C4-2B (cell line): Measurements from ENCODE around the gene PRAMEF12.

Source experiments
- H3K27ac ChIP-seq: fragments of 450-650 bp; 2 replicates; pipeline ENCODE4 v1.5.1; 2017
- ZFX ChIP-seq: fragments of 450-650 bp; IDR thresholded peaks from 2 replicates; pipeline ENCODE4 v1.6.1; 2017
- TF ChIP-seq, protein P1 (sequence below): fragments of 450-650 bp; conservative IDR thresholded peaks from 2 replicates; pipeline ENCODE4 v1.5.1; 2017; ENCODE audit warnings: mild to moderate bottlenecking

The PRAMEF12 gene

DNA sequence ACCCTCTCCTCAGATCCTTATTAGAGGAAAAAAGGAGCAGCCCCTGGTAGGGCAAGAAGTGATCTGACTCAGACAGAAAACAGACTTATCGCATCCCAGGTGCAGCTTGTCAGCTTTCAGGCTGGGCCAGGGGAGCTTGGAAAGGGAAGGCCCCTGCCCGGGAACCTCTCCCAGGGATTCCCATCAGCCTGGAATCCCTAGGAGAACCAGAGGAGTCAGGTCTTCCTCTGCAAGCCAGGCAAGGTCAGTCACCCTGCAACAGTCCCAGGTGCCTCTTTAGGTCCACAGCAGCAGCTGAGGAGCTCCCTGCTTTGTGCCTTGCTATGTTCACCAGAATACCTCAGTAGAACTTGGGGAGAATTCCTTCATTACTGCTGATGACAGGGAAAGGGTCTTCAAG, 2.9 kb upstream of the PRAMEF12 start:
- TF ChIP-seq, protein P1, sequence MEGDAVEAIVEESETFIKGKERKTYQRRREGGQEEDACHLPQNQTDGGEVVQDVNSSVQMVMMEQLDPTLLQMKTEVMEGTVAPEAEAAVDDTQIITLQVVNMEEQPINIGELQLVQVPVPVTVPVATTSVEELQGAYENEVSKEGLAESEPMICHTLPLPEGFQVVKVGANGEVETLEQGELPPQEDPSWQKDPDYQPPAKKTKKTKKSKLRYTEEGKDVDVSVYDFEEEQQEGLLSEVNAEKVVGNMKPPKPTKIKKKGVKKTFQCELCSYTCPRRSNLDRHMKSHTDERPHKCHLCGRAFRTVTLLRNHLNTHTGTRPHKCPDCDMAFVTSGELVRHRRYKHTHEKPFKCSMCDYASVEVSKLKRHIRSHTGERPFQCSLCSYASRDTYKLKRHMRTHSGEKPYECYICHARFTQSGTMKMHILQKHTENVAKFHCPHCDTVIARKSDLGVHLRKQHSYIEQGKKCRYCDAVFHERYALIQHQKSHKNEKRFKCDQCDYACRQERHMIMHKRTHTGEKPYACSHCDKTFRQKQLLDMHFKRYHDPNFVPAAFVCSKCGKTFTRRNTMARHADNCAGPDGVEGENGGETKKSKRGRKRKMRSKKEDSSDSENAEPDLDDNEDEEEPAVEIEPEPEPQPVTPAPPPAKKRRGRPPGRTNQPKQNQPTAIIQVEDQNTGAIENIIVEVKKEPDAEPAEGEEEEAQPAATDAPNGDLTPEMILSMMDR, result no peak
- TF ChIP-seq ZFX, result no peak

DNA sequence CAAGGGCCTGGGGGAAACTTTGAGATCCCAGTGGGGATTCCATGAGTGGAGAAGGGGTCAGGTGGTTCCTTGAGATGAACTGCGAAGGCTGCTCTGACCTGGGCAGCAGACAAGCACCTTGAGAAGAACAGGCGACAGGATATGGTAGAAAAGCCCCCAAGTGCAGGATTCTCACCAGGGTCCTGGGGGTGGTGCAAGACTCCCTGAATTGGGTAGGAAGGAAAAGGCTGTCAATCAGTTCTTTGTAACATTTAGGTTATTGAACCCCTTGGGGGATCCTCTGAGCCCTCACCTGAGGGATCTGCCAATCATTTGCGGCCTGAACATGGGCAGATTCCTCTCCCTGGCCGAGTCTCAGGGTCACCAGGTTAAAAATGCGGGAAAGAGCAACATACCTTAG, 2.4 kb upstream of the PRAMEF12 start:
- no peak overlapping the region for H3K27ac ChIP-seq
- TF ChIP-seq ZFX, result no peak
- TF ChIP-seq, protein P1, result no peak

More for the DNA sequence above, 2.9 kb upstream of the PRAMEF12 start:
- H3K27ac ChIP-seq, result no peak overlapping the region

DNA sequence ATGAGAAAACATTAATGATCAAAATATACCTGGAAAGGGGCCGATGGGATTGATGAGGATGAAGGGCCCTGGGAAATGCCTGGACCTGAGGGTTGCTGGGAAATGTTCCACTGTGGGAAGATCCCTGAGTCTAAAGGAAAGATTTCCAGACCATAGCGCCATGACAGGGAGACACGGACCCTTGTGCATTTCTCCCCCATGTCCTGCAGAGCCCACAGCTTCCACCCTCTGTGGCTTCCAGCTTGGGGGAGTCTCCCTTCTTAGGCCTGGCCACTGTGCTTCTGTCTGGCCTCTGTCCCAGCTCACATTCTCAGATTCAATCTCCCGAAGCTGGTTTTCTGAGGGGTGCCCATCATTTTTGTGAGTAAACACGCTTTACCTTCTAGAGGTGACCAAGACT, 1.0 kb upstream of the PRAMEF12 start:
- TF ChIP-seq ZFX, result no peak
- TF ChIP-seq, protein P1, result no peak
- no peak overlapping the region for H3K27ac ChIP-seq

DNA sequence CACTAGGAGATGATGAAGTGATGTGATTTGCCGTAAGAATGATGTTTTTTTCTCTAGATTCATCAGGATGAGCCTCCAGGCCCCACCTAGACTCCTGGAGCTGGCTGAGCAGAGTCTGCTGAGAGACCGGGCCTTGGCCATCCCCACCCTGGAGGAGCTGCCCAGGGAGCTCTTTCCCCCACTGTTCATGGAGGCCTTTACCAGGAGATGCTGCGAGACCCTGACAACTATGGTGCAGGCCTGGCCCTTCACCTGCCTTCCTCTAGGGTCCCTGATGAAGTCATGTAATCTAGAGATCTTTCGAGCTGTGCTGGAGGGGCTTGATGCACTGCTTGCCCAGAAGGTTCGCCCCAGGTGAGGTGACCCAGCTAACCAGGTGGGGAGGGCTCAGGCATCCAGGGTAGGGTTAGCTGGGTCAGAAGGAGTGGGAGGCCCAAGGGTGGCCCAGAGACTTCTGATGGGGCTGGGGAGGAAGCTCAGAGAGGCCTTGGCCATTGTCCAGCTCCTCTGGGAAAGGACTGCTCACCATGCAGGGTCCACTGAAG, 1.3 kb downstream of the PRAMEF12 start:
- no peak overlapping the region for H3K27ac ChIP-seq
- TF ChIP-seq ZFX, result no peak
- TF ChIP-seq, protein P1, result no peak

DNA sequence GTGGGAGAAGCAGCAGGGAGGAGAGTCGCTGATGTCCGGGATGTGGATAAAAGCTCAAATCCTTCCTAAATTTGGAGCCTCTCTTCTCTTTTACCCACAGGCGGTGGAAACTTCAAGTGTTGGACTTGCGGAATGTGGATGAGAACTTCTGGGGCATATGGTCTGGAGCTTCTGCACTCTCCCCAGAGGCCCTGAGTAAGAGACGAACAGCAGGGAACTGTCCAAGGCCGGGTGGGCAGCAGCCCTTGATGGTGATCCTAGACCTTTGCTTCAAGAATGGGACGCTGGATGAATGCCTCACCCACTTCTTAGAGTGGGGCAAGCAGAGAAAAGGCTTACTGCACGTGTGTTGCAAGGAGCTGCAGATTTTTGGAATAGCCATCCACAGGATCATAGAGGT, 1.9 kb downstream of the PRAMEF12 start:
- no peak overlapping the region for H3K27ac ChIP-seq
- TF ChIP-seq, protein P1, result no peak
- TF ChIP-seq ZFX, result no peak

DNA sequence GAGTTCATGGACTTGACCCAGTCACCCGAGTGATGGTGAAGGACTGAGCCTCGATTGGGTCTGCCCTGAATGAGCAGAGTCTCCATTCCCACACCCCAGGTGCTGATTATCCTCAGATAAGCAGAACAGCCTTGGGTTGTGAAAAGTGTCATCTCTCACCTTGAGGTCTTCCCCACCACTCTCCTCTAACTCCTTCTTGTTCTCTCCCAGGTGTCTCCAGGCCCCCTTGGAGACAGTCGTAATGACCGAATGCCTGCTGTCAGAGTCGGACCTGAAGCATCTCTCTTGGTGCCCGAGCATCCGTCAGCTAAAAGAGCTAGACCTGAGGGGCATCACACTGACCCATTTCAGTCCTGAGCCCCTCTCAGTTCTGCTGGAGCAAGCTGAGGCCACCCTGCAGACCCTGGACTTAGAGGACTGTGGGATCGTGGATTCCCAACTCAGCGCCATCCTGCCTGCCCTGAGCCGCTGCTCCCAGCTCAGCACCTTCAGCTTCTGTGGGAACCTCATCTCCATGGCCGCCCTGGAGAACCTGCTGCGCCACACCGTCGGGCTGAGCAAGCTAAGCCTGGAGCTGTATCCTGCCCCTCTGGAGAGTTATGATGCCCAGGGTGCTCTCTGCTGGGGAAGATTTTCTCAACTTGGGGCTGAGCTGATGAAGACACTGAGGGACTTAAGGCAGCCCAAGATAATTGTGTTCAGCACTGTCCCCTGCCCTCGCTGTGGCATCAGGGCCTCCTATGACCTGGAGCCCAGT, 3.4 kb downstream of the PRAMEF12 start:
- TF ChIP-seq, protein P1, result no peak
- TF ChIP-seq ZFX, result no peak
- H3K27ac ChIP-seq, result no peak overlapping the region

DNA sequence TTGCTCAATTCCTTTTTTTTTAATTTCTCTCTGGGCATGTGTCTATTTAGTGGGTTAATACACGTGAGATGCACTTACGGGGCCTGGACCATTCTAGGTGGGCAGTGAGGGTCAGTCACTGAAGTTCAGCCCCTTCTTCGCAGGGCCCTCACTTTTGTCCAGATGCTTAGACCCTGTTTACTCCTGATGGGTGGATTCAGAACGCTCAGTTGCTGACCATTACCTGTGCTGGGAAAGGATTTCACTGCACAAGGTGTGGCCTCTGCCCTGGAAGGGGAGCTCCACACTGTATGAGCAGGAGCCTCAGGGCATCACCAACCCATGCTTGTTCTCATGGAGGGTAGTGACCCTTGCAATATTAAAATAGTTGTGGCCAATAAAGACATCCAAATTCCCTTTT, 4.5 kb downstream of the PRAMEF12 start:
- no peak overlapping the region for H3K27ac ChIP-seq
- TF ChIP-seq ZFX, result no peak
- TF ChIP-seq, protein P1, result no peak
